ENCODE results near the gene ROBO1.

ROBO1 gene

GRCh38 chr3:78868570-78868969 is 899.2 kb downstream of the ROBO1 start:
- no peak for DNase-seq (ENCODE audit: extremely low spot score)
- CTCF ChIA-PET, result interaction anchor here (0.6 kb wide), 1 partner anchor 148 kb away, joined by 3 read pairs; no protein-coding TSS in a partner anchor

GRCh38 chr3:78867409-78868372 is 900.1 kb downstream of the ROBO1 start:
- no peak for DNase-seq (ENCODE audit: extremely low spot score)
- POLR2A ChIA-PET, result no interaction called here
- CTCF ChIA-PET, result no interaction called here
- TF ChIP-seq PKNOX1 (IDR thresholded peaks at IDR 0.05) (peak; percentile 60), L3MBTL2 (conservative IDR thresholded peaks at IDR 0.05) (0 out of 2 replicates have a peak, but pooled peaks have one; percentile 18), CTBP1 (IDR thresholded peaks at IDR 0.05; ENCODE audit: borderline replicate concordance) (0 out of 2 replicates have a peak, but pooled peaks have one; percentile 14), FOXM1 (IDR thresholded peaks at IDR 0.05; ENCODE audit: borderline replicate concordance) (no peak), ZNF384 (IDR thresholded peaks at IDR 0.05) (no peak)

More at GRCh38 chr3:78868570-78868969, 899.2 kb downstream of the ROBO1 start:
- TF ChIP-seq PKNOX1 (IDR thresholded peaks at IDR 0.05) (no peak), SP1 (IDR thresholded peaks at IDR 0.05) (no peak), FOXM1 (IDR thresholded peaks at IDR 0.05; ENCODE audit: borderline replicate concordance) (no peak), CTBP1 (IDR thresholded peaks at IDR 0.05; ENCODE audit: borderline replicate concordance) (no peak), LEF1 (IDR thresholded peaks at IDR 0.05; ENCODE audit: borderline replicate concordance) (no peak), BHLHE40 (IDR thresholded peaks at IDR 0.05; ENCODE audit: borderline replicate concordance) (no peak), ELF4 (IDR thresholded peaks at IDR 0.05) (no peak)
- POLR2A ChIA-PET, result no interaction called here

GRCh38 chr3:78863306-78864203 is 904.2 kb downstream of the ROBO1 start:
- ChIA-PET POLR2A (no interaction called here), CTCF (no interaction called here)
- TF ChIP-seq ARNT (IDR thresholded peaks at IDR 0.05) (no peak), NFRKB (IDR thresholded peaks at IDR 0.05) (no peak), FOXM1 (IDR thresholded peaks at IDR 0.05; ENCODE audit: borderline replicate concordance) (no peak), PKNOX1 (IDR thresholded peaks at IDR 0.05) (peak; percentile 87), FOXK2 (IDR thresholded peaks at IDR 0.05) (no peak), CTBP1 (IDR thresholded peaks at IDR 0.05; ENCODE audit: borderline replicate concordance) (0 out of 2 replicates have a peak, but pooled peaks have one; percentile 14)
- no peak for DNase-seq (ENCODE audit: extremely low spot score)

GRCh38 chr3:78861156-78861555 is 906.6 kb downstream of the ROBO1 start:
- CTCF ChIA-PET, result interaction anchor here (1.0 to 1.5 kb wide), 2 partner anchors 44 to 127 kb away, joined by 3 to 4 read pairs; no protein-coding TSS in a partner anchor
- TF ChIP-seq CTBP1 (IDR thresholded peaks at IDR 0.05; ENCODE audit: borderline replicate concordance) (no peak), PKNOX1 (IDR thresholded peaks at IDR 0.05) (peak; percentile 26; the same call in 1 of the 2 replicates), NFRKB (IDR thresholded peaks at IDR 0.05) (no peak), ELF4 (IDR thresholded peaks at IDR 0.05) (no peak)
- POLR2A ChIA-PET, result no interaction called here
- no peak for DNase-seq (ENCODE audit: extremely low spot score)

GRCh38 chr3:78860567-78860966 is 907.2 kb downstream of the ROBO1 start:
- DNase-seq (ENCODE audit: extremely low spot score), result no peak
- POLR2A ChIA-PET, result no interaction called here
- CTCF ChIA-PET, result interaction anchor here (1.5 kb wide), 1 partner anchor 45 kb away, joined by 3 read pairs; no protein-coding TSS in a partner anchor
- TF ChIP-seq FOXK2 (IDR thresholded peaks at IDR 0.05) (no peak), SUZ12 (IDR thresholded peaks at IDR 0.05) (no peak), ARNT (IDR thresholded peaks at IDR 0.05) (no peak), FOXA1 (IDR thresholded peaks at IDR 0.05) (no peak), L3MBTL2 (conservative IDR thresholded peaks at IDR 0.05) (no peak), BHLHE40 (IDR thresholded peaks at IDR 0.05; ENCODE audit: borderline replicate concordance) (no peak), ELF4 (IDR thresholded peaks at IDR 0.05) (no peak), CTBP1 (IDR thresholded peaks at IDR 0.05; ENCODE audit: borderline replicate concordance) (no peak), FOXM1 (IDR thresholded peaks at IDR 0.05; ENCODE audit: borderline replicate concordance) (no peak), PKNOX1 (IDR thresholded peaks at IDR 0.05) (no peak), NFRKB (IDR thresholded peaks at IDR 0.05) (no peak), SP1 (IDR thresholded peaks at IDR 0.05) (no peak), LEF1 (IDR thresholded peaks at IDR 0.05; ENCODE audit: borderline replicate concordance) (no peak), HDGF (IDR thresholded peaks at IDR 0.05; ENCODE audit: borderline replicate concordance) (no peak), ZNF384 (IDR thresholded peaks at IDR 0.05) (no peak), TARDBP (IDR thresholded peaks at IDR 0.05) (no peak)
